HFFc6 (cell line): Measurements from ENCODE around the gene FBXL16. TPM values are rescaled to one million over a fixed set of nuclear protein-coding genes. Genes with fewer than 3 reads are reported as not detected.
A peak's percentile ranks its signal among the peaks of the same experiment; 100 is the strongest.

ENCODE experiments used
- DNase-seq: peaks from one replicate; pipeline ENCODE4 v3.0.0-alpha.2; 2018
- H3K27ac Mint-ChIP-seq: 2 replicates; pipeline ENCODE4 v1.8.0; 2020; ENCODE audit warnings: mild to moderate bottlenecking, mixed read lengths
- H3K27me3 Mint-ChIP-seq: 2 replicates; pipeline ENCODE4 v1.8.0; 2021; ENCODE audit warnings: mild to moderate bottlenecking, moderate library complexity, mixed read lengths; ENCODE audit not compliant: insufficient read depth
- H3K36me3 Mint-ChIP-seq: 2 replicates; pipeline ENCODE4 v1.8.0; 2021; ENCODE audit warnings: low read depth, mixed read lengths
- H3K4me1 Mint-ChIP-seq: 2 replicates; pipeline ENCODE4 v1.8.0; 2020; ENCODE audit warnings: low read depth, mixed read lengths
- H3K4me3 Mint-ChIP-seq: 2 replicates; pipeline ENCODE4 v1.8.0; 2020; ENCODE audit warnings: mild to moderate bottlenecking, moderate library complexity, mixed read lengths
- H3K9me3 Mint-ChIP-seq: 2 replicates; pipeline ENCODE4 v1.8.0; 2020; ENCODE audit warnings: mild to moderate bottlenecking, mixed read lengths
- total RNA-seq, 6 experiments: library from RNA; stranded (reverse); fragmentation: NEBNext Ultra II Directional; extraction: Animal tissue kit (Norgen Biotek cat#: 25700); gene quantifications; 2 replicates in 1 of 6; 3 replicates in 5 of 6; pipeline ENCODE4 v1.2.3, GENCODE V29; 2021
- TF ChIP-seq, protein P1 (sequence below): fragments of 200-600 bp; sonication (generic); IDR thresholded peaks from 2 replicates; pipeline ENCODE4 v1.5.0; 2021; ENCODE audit warnings: antibody characterized with exemption, mild to moderate bottlenecking

The FBXL16 gene
- total RNA-seq, 6 experiments from 2014 or later: 0.05 TPM; not detected in 5

DNA sequence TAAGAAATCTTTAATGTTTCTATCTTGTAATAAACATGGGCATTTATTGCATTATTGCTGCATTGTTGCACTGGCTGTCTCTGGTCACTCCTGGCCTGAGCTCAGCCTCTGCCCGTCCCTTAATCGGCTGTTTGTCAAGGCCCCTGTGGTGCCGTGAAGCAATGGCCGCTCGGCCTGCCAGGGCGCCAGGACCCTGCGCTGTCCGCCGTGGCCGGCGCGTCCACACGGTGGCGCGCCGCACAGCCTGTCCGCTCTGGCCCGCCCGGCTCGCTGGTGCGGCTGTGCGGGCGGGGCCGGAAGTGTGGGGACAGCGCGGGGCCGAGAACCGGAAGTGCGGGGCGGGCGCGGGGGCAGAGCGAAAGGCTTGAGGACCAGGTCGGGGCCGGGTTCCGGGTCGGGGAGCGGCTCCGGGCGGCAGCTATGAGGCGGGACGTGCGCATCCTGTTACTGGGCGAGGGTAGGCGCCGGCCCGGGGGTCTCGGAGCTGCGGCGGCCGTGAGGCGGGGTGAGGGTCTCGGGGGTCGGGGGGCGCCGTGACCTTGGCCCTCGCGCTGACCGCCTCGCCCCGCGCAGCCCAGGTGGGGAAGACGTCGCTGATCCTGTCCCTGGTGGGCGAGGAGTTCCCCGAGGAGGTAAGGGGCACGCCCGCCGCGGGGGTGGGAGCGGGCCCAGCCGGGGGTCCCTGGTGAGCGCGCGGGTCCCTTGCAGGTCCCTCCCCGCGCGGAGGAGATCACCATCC is 37.7 kb downstream of the FBXL16 start, which contains the start of gene RHOT2:
Gene RHOT2, plus strand, starts transcription at position 353 of the 739 bp plus-strand sequence. Its CDS starts 68 bp downstream, at position 421.
- H3K27me3 Mint-ChIP-seq: no peaks in the 10 kb centered on the region; the same call in 1 of the 2 replicates
- peak within 1 kb of the TSS; percentile 69 for H3K27ac Mint-ChIP-seq
- peak within 1 kb of the TSS; percentile 84 for H3K4me3 Mint-ChIP-seq
- TF ChIP-seq, protein P1, sequence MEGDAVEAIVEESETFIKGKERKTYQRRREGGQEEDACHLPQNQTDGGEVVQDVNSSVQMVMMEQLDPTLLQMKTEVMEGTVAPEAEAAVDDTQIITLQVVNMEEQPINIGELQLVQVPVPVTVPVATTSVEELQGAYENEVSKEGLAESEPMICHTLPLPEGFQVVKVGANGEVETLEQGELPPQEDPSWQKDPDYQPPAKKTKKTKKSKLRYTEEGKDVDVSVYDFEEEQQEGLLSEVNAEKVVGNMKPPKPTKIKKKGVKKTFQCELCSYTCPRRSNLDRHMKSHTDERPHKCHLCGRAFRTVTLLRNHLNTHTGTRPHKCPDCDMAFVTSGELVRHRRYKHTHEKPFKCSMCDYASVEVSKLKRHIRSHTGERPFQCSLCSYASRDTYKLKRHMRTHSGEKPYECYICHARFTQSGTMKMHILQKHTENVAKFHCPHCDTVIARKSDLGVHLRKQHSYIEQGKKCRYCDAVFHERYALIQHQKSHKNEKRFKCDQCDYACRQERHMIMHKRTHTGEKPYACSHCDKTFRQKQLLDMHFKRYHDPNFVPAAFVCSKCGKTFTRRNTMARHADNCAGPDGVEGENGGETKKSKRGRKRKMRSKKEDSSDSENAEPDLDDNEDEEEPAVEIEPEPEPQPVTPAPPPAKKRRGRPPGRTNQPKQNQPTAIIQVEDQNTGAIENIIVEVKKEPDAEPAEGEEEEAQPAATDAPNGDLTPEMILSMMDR: peak; percentile 93
- H3K9me3 Mint-ChIP-seq: no peaks in the 10 kb centered on the region
- peak; percentile 87 for DNase-seq
- no peaks in the 10 kb centered on the region for H3K4me1 Mint-ChIP-seq
- H3K36me3 Mint-ChIP-seq: no peaks in the 10 kb centered on the region

DNA sequence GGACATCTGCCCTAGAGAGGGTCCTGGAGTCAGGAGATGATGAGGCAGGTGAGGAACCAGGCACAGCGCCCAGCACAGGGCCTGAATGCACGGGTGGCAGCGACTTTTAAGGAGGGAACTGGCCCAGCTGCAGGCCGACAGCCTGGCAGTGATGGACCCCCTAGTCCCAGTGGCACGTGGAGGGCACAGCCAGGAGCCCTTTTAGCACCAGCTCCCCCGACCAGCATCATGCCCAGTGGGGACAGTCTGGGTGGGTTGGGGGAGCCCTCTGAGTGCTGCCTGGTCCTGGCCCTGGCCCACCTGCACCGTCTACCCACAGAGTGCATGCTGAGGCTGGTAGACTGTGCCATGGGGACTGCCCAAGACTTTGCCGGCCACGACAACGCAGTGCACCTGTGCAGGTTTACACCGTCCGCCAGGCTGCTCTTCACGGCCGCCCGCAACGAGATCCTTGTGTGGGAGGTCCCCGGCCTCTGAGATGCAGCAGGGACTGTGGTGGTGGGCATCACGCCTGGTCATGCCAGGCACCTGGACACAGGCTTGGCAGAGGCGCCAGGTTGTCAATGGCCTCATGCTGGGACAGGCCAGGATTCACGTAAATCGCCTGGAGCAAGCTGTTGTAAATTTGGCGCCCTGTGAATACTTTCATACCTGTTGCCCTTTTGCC is 38.4 kb downstream of the FBXL16 start:
- Mint-ChIP-seq H3K36me3 (no peaks in the 10 kb centered on the region), H3K4me3 (peak overlapping the region; percentile 77), H3K27me3 (no peaks in the 10 kb centered on the region; the same call in 1 of the 2 replicates), H3K27ac (peak overlapping the region; percentile 69), H3K9me3 (no peaks in the 10 kb centered on the region), H3K4me1 (no peaks in the 10 kb centered on the region)
- DNase-seq: no peak
- TF ChIP-seq, protein P1: no peak

DNA sequence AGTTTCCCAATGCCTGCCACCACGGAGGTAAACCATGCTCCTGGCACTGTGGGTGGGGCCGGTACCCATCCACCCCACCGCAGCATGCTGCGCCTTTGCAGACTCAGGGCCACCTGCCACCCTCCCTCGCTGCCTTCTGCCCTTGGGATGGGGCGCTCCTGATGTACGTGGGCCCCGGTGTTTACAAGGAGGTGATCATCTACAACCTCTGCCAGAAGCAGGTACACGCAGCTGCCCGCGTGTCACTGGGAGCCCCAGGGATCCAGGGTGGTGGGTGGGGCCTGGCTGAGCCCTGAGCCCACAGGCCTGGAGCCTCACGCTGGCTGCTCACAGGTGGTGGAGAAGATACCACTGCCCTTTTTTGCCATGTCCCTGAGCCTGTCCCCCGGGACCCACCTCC is 39.0 kb downstream of the FBXL16 start:
- H3K4me1 Mint-ChIP-seq: no peaks in the 10 kb centered on the region
- H3K36me3 Mint-ChIP-seq: no peaks in the 10 kb centered on the region
- H3K27ac Mint-ChIP-seq: no peak overlapping the region
- H3K4me3 Mint-ChIP-seq: no peak overlapping the region
- TF ChIP-seq, protein P1: no peak
- H3K9me3 Mint-ChIP-seq: no peaks in the 10 kb centered on the region
- no peaks in the 10 kb centered on the region; the same call in 1 of the 2 replicates for H3K27me3 Mint-ChIP-seq
- DNase-seq: no peak

DNA sequence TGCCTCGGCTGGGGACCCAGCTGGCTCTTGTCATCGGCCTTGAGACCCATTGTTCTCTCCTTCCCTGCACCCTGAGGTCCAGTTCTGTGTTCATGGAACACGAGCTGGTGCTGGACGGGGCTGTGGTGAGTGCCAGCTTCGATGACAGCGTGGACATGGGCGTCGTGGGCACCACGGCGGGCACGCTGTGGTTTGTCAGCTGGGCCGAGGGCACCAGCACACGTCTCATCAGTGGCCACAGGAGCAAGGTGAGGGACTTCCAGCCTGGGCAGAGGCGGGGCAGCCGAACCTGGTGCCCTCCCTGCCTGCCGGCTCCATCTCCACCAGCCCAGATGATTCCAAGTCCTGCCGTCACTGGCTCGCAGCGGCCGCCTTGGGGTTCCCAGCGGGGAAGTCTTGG is 43.0 kb downstream of the FBXL16 start:
- H3K9me3 Mint-ChIP-seq: no peaks in the 10 kb centered on the region
- no peaks in the 10 kb centered on the region; the same call in 1 of the 2 replicates for H3K27me3 Mint-ChIP-seq
- TF ChIP-seq, protein P1: no peak
- no peaks in the 10 kb centered on the region for H3K4me1 Mint-ChIP-seq
- DNase-seq: no peak
- H3K4me3 Mint-ChIP-seq: no peak overlapping the region
- H3K36me3 Mint-ChIP-seq: no peaks in the 10 kb centered on the region
- H3K27ac Mint-ChIP-seq: no peak overlapping the region

DNA sequence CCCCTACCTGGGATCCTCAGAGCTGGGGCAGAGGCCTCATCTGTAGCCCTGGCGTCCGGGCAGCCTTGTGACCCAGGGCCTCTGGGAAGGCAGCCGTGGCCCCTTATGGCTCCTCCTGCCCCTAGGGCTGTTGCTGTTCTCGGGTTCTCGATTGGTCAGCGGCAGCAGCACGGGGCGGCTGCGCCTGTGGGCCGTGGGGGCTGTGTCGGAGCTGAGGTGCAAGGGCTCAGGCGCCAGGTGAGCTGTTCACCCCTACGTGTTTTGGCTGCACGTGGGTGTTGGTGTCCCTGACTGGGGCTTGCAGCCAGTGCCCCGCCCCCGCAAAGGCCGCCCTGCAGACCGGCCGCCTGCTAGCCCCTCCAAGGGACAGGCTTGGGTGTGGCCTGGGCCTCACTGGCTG is 43.5 kb downstream of the FBXL16 start:
- no peaks in the 10 kb centered on the region for H3K4me1 Mint-ChIP-seq
- H3K36me3 Mint-ChIP-seq: no peaks in the 10 kb centered on the region
- no peak for DNase-seq
- H3K9me3 Mint-ChIP-seq: no peaks in the 10 kb centered on the region
- H3K27me3 Mint-ChIP-seq: no peaks in the 10 kb centered on the region; the same call in 1 of the 2 replicates
- H3K27ac Mint-ChIP-seq: no peak overlapping the region
- TF ChIP-seq, protein P1: no peak
- H3K4me3 Mint-ChIP-seq: no peak overlapping the region
